Measurements from ENCODE around the gene SMIM3.
"Not testable (repeated sequence)": the region's sequence is repeated elsewhere in the genome, so short reads cannot be mapped to it uniquely, and the experiment has no call there.

SMIM3 gene

DNA sequence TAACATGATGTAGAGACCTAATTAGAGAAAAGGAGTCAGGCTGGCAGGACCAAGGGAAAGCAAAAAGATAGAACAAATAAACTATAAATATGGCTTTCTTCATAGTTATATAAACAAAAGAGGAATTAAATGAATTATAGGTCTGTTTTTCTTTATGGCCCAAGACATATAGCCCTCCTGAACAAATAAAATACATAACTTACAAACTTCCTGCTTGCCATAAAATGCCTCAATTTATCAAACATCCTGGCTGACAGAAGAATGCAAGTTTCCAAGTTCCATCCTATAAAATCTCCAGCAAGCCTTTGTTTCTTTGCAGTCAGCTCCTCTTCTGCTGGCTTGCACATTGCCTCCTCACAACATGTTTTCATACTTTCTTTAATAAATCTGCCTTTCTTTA lies 36.5 kb downstream of the SMIM3 start:
- TF ChIP-seq, protein P1, sequence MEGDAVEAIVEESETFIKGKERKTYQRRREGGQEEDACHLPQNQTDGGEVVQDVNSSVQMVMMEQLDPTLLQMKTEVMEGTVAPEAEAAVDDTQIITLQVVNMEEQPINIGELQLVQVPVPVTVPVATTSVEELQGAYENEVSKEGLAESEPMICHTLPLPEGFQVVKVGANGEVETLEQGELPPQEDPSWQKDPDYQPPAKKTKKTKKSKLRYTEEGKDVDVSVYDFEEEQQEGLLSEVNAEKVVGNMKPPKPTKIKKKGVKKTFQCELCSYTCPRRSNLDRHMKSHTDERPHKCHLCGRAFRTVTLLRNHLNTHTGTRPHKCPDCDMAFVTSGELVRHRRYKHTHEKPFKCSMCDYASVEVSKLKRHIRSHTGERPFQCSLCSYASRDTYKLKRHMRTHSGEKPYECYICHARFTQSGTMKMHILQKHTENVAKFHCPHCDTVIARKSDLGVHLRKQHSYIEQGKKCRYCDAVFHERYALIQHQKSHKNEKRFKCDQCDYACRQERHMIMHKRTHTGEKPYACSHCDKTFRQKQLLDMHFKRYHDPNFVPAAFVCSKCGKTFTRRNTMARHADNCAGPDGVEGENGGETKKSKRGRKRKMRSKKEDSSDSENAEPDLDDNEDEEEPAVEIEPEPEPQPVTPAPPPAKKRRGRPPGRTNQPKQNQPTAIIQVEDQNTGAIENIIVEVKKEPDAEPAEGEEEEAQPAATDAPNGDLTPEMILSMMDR (IDR thresholded peaks at IDR 0.05): no peak

DNA sequence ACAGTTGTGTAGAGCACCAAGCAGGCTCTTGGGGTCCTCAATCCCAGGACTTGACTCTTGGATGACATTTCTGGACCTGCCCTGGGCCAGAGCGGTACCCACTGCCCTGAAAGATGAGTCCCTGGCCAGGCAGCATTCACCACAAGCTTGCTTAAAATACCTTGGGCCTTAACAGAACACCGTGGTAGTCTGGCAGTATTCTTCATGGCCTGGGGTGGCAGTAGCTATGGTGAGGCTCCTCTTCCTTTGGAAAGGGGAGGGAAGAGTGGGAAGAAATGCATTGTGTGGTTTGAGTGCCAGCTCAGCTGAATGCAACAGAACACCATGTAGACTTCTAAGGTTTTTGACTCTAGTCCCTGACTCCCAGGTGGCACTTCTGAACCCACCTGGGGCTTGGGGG lies 38.4 kb downstream of the SMIM3 start:
- TF ChIP-seq, protein P1 (IDR thresholded peaks at IDR 0.05): no peak

DNA sequence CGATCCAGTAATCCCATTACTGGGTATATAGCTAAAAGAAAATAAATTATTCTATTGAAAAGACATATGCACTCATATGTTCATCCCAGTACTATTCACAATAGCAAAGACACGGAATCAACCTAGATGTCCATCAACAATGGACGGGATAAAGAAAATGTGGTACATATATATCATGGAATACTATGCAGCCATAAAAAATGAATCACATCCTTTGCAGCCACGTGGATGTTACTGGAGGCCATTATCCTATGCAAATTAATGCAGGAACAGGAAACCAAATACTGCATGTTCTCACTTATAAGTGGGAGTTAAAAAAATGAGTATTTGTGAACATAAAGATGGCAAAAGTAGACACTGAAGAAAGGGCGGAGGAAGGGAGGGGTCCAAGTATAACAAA lies 51.2 kb downstream of the SMIM3 start:
- TF ChIP-seq, protein P1 (IDR thresholded peaks at IDR 0.05): no peak

DNA sequence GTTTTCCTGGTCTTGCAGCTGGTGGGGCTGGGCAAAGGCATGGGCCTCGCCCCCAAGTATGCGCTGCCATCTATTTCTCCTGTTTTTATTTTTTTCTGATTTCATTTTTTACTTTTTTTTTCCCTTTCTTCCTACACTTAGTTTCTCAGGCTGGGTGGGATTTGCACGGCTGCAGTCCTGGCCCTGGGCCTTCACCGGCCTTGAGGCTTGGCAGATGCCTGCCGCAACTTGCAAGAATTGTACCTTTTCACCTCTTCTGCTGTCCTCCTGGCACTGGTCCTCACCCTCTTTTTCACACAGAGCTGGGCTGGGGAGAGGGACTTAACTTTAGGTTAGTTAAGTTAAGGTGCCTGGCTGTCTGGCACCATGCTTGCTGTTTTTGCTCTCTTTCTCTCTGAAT lies 57.5 kb downstream of the SMIM3 start:
- TF ChIP-seq, protein P1 (IDR thresholded peaks at IDR 0.05): no peak

DNA sequence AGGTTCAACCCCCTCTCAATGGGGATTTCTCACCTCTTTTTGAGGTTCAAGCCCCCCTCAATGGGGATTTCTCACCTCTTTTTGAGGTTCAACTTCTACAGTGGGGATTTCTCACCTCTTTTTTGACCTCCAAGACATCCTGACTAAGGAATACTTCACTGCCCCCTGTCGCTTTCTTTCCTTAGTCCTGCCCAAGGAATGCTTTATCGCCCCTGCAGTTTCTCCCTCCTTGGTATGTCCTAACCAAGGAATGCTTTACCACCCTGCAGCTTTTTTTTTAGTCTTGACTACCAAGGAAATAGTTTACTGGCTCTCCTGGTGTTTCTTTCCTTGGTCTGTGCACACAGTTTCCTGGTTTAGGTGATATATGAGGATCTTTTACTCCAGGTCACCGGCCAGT lies 58.1 kb downstream of the SMIM3 start:
- TF ChIP-seq, protein P1 (IDR thresholded peaks at IDR 0.05): no peak

DNA sequence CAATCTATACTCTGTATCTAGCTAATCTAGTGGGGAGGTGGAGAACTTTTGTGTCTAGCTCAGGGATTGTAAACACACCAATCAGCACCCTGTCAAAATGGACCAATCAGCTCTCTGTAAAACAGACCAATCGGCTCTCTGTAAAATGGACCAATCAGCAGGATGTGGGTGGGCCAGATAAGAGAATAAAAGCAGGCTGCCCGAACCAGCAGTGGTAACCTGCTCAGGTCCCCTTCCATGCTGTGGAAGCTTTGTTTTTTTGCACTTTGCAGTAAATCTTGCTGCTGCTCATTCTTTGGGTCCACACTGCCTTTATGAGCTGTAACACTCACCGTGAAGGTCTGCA lies 67.7 kb downstream of the SMIM3 start, which contains the start of gene IRGM:
Gene IRGM, plus strand, starts transcription at position 214 of the 346 bp plus-strand sequence. CDS start 1,603 bp downstream, outside the sequence.
- TF ChIP-seq, protein P1 (IDR thresholded peaks at IDR 0.05): not testable (repeated sequence)
